HCT116 (cell line): ENCODE results near the gene PRSS56. TPM values are rescaled to one million over a fixed set of nuclear protein-coding genes. Genes with fewer than 3 reads are reported as not detected.

Source experiments
- ATAC-seq: fragments of 200-7000 bp; cut with Tn5 transposase; 2 replicates; pipeline ENCODE4 v1.9.1; 2020; ENCODE audit warnings: mild to moderate bottlenecking, moderate library complexity
- BruUV-seq: library from RNA; stranded (reverse); fragments of 400-500 nt; replicated peaks from 2 replicates; lab custom pipeline; 2021; lab: Mats Ljungman, UMichigan
- CTCF ChIA-PET: fragments of 300-600 bp; sonication (Branson Sonifier 250); formaldehyde crosslinking; loops from one replicate; lab custom pipeline; 2021; ENCODE audit warnings: antibody characterized with exemption; lab: Charles Lee
- POLR2A ChIA-PET: fragments of 300-600, 350-600 bp; sonication (Branson Sonifier 250); formaldehyde crosslinking; loops from one replicate; lab custom pipeline; 2021; ENCODE audit warnings: antibody characterized with exemption; lab: Charles Lee
- RAD21 ChIA-PET, 2 experiments: fragments of 300-600 bp; sonication (Branson Sonifier 250); formaldehyde crosslinking; loops; one replicate each; lab custom pipeline; 2023; ENCODE audit warnings: low total read pairs in 2 of 2; ENCODE audit not compliant: uncharacterized antibody in 2 of 2, unreplicated experiment in 2 of 2, low non-redundant PET in 1 of 2; lab: Charles Lee
- DNase-seq: peaks from one replicate; pipeline ENCODE4 v3.0.0-alpha.2; 2010; ENCODE audit warnings: low read depth, low spot score
- H2AFZ ChIP-seq: fragments of 200-600 bp; shearing (Covaris generic), sonication (generic); 2 replicates; pipeline ENCODE4 v1.6.1; 2017; ENCODE audit warnings: low read depth, mixed run types, mixed read lengths, antibody characterized with exemption, low read length; ENCODE audit not compliant: poor library complexity, severe bottlenecking
- H3K27ac ChIP-seq: 2 replicates; pipeline ENCODE4 v1.5.1; 2012; ENCODE audit warnings: low read depth, low read length
- H3K27me3 ChIP-seq: fragments of 200-600 bp; sonication (generic); 2 replicates; pipeline ENCODE4 v1.6.1; 2016; ENCODE audit warnings: mixed run types, low read length, mixed read lengths; ENCODE audit not compliant: insufficient read depth
- H3K36me3 ChIP-seq, 2 experiments: fragments of 200-500 bp in 1 of 2; fragments of 200-600 bp in 1 of 2; sonication (Bioruptor generic) in 1 of 2; sonication (generic) in 1 of 2; 2 replicates each; pipeline versions ENCODE4 v1.5.1 to v1.6.1; 2014 to 2016; ENCODE audit warnings: low read length in 2 of 2, inconsistent platforms in 1 of 2, mixed read lengths in 1 of 2, mixed run types in 1 of 2; ENCODE audit not compliant: insufficient read depth in 2 of 2, control insufficient read depth in 1 of 2
- H3K4me1 ChIP-seq, 2 experiments: fragments of 200-600 bp in 1 of 2; sonication (generic) in 1 of 2; 2 replicates each; pipeline versions ENCODE4 v1.5.1 to v1.6.1; 2012 to 2017; ENCODE audit warnings: low read length in 2 of 2, inconsistent platforms in 1 of 2, mild to moderate bottlenecking in 1 of 2, mixed read lengths in 1 of 2, mixed run types in 1 of 2, moderate library complexity in 1 of 2; ENCODE audit not compliant: insufficient read depth in 2 of 2, control insufficient read depth in 1 of 2
- H3K4me2 ChIP-seq: fragments of 200-600 bp; sonication (generic); 2 replicates; pipeline ENCODE4 v1.6.1; 2017; ENCODE audit warnings: mixed run types, low read length, mixed read lengths
- H3K4me3 ChIP-seq, 2 experiments: fragments of 200-600 bp in 1 of 2; sonication (generic) in 1 of 2; replicated peaks in 1 of 2; 2 replicates each; pipeline ENCODE4 v1.5.1; 2011 to 2016; ENCODE audit warnings: low read length in 2 of 2, control low read depth in 1 of 2, low read depth in 1 of 2, mild to moderate bottlenecking in 1 of 2, mixed read lengths in 1 of 2, mixed run types in 1 of 2
- H3K79me2 ChIP-seq: fragments of 200-600 bp; sonication (generic); 2 replicates; pipeline ENCODE4 v1.6.1; 2017; ENCODE audit warnings: mild to moderate bottlenecking, mixed run types, low read length, moderate library complexity, mixed read lengths; ENCODE audit not compliant: insufficient read depth
- H3K9ac ChIP-seq: fragments of 200-600 bp; sonication (generic); 2 replicates; pipeline ENCODE4 v1.6.1; 2016; ENCODE audit warnings: low read length, mixed read lengths
- H3K9me2 ChIP-seq: fragments of 200-600 bp; sonication (generic), shearing (Covaris generic); 2 replicates; pipeline ENCODE4 v1.6.1; 2017; ENCODE audit warnings: mixed run types, mild to moderate bottlenecking, moderate library complexity; ENCODE audit not compliant: insufficient read depth
- H3K9me3 ChIP-seq, 2 experiments: fragments of 200-500 bp in 1 of 2; fragments of 200-600 bp in 1 of 2; sonication (Bioruptor generic) in 1 of 2; sonication (generic) in 1 of 2; 2 replicates each; pipeline ENCODE4 v1.6.1; 2014 to 2017; ENCODE audit warnings: low read length in 2 of 2, mixed read lengths in 2 of 2, inconsistent platforms in 1 of 2, low read depth in 1 of 2, mild to moderate bottlenecking in 1 of 2, mixed run types in 1 of 2, moderate library complexity in 1 of 2; ENCODE audit not compliant: control insufficient read depth in 1 of 2, insufficient read depth in 1 of 2
- H4K20me1 ChIP-seq: fragments of 200-600 bp; sonication (generic), shearing (Covaris generic); 2 replicates; pipeline ENCODE4 v1.6.1; 2017; ENCODE audit warnings: mixed run types, mild to moderate bottlenecking, moderate library complexity; ENCODE audit not compliant: insufficient read depth
- CBX3 ChIP-seq: IDR thresholded peaks from 2 replicates; pipeline ENCODE4 v1.6.1; 2012; ENCODE audit warnings: low read depth
- EGR1 ChIP-seq: IDR thresholded peaks from 2 replicates; pipeline ENCODE4 v1.6.1; 2012; ENCODE audit warnings: low read depth
- ELF1 ChIP-seq: IDR thresholded peaks from 2 replicates; pipeline ENCODE4 v1.6.1; 2012; ENCODE audit warnings: low read depth, borderline replicate concordance
- EZH2phosphoT487 ChIP-seq: fragments of 200-600 bp; IDR thresholded peaks from 2 replicates; pipeline ENCODE4 v1.6.1; 2018; ENCODE audit warnings: antibody characterized with exemption, borderline replicate concordance
- FOSL1 ChIP-seq: IDR thresholded peaks from 2 replicates; pipeline ENCODE4 v1.6.1; 2012; ENCODE audit warnings: low read depth
- POLR2A ChIP-seq: IDR thresholded peaks from 2 replicates; pipeline ENCODE4 v1.7.0; 2011; ENCODE audit warnings: borderline replicate concordance; ENCODE audit not compliant: insufficient read depth, insufficient read length; ENCODE audit errors: extremely low read depth
- POLR2AphosphoS5 ChIP-seq: IDR thresholded peaks from 2 replicates; pipeline ENCODE4 v1.6.1; 2011; ENCODE audit warnings: mild to moderate bottlenecking, low read depth, low read length, moderate library complexity
- RAD21 ChIP-seq: IDR thresholded peaks from 2 replicates; pipeline ENCODE4 v1.6.1; 2012; ENCODE audit warnings: low read depth, mild to moderate bottlenecking
- SP1 ChIP-seq: IDR thresholded peaks from 2 replicates; pipeline ENCODE4 v1.6.1; 2012; ENCODE audit warnings: low read depth
- SRF ChIP-seq: IDR thresholded peaks from 2 replicates; pipeline ENCODE4 v1.6.1; 2012; ENCODE audit warnings: low read depth
- TCF7L2 ChIP-seq: IDR thresholded peaks from 2 replicates; pipeline ENCODE4 v1.7.0; 2011; ENCODE audit warnings: borderline replicate concordance, inconsistent platforms; ENCODE audit not compliant: insufficient read depth, insufficient read length; ENCODE audit errors: extremely low read depth
- YY1 ChIP-seq: IDR thresholded peaks from 2 replicates; pipeline ENCODE4 v1.6.1; 2011; ENCODE audit warnings: low read length, low read depth, moderate library complexity, mild to moderate bottlenecking; ENCODE audit not compliant: insufficient replicate concordance; ENCODE audit errors: extremely low read depth
- ZFX ChIP-seq: fragments of 450-650 bp; IDR thresholded peaks from 2 replicates; pipeline ENCODE4 v1.6.1; 2017
- ZNF274 ChIP-seq: fragments of 200-500 bp; sonication (Bioruptor generic); IDR thresholded peaks from 2 replicates; pipeline ENCODE4 v1.6.1; 2014; ENCODE audit warnings: mild to moderate bottlenecking, low read depth, low read length, inconsistent platforms
- intact Hi-C: fragments of 100-400 bp; cut with micrococcal nuclease; formaldehyde crosslinking; loops from 2 replicates; pipeline ENCODE4 v1.10.0; 2022
- total RNA-seq: library from RNA; stranded (reverse); gene quantifications from one replicate; pipeline ENCODE4 v1.2.1, GENCODE V29; 2021; ENCODE audit not compliant: unreplicated experiment
- TF ChIP-seq, protein P1 (sequence below): IDR thresholded peaks from 2 replicates; pipeline ENCODE4 v1.6.1; 2012; ENCODE audit warnings: low read depth
- TF ChIP-seq, protein P2 (sequence below): IDR thresholded peaks from 2 replicates; pipeline ENCODE4 v1.6.1; 2012
- TF ChIP-seq, protein P3 (sequence below), 3 experiments: fragments of 200-600 bp in 1 of 3; sonication (generic) in 1 of 3; IDR thresholded peaks in 2 of 3; conservative IDR thresholded peaks in 1 of 3; 2 replicates each; pipeline ENCODE4 v1.5.1; 2012 to 2017; ENCODE audit warnings: low read depth in 2 of 3, low read length in 2 of 3, antibody characterized with exemption in 1 of 3, borderline replicate concordance in 1 of 3, control low read depth in 1 of 3, mild to moderate bottlenecking in 1 of 3, mixed read lengths in 1 of 3, mixed run types in 1 of 3, moderate library complexity in 1 of 3; ENCODE audit not compliant: insufficient read depth in 1 of 3
- TF ChIP-seq, protein P4 (sequence below): IDR thresholded peaks from 2 replicates; pipeline ENCODE4 v1.6.1; 2011; ENCODE audit warnings: mild to moderate bottlenecking, low read length, moderate library complexity; ENCODE audit not compliant: insufficient replicate concordance; ENCODE audit errors: extremely low read depth

The PRSS56 gene
- total RNA-seq, 1 experiment from 2014 or later, result not detected

DNA sequence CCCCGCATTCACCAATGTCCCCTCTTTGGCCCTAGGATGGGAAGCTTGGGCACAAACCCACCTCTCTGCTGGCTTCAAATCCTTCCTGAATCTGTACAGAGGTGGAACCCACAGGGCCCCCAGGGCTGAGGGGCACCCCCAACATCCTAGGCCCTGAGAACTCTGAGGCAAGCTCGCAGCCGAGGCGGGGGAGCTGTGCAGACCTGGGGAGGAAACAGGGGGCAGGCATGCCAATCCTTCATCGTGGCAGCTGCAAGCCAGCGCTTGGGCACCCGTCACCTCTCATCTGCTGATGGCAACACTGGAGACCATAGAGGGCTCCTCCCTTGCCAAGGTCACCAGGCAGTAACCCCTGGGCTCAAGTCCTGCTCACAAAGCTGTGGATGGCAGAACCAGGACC lies 43.4 kb upstream of the PRSS56 start:
- H4K20me1 ChIP-seq, result no peaks in the 10 kb centered on the region
- TF ChIP-seq POLR2AphosphoS5 (no peak), RAD21 (no peak), YY1 (no peak), CBX3 (no peak), ZFX (no peak), SRF (no peak), FOSL1 (no peak), SP1 (no peak), EGR1 (no peak), EZH2phosphoT487 (no peak), TCF7L2 (no peak), POLR2A (no peak), ZNF274 (no peak), ELF1 (no peak)
- TF ChIP-seq, protein P1, sequence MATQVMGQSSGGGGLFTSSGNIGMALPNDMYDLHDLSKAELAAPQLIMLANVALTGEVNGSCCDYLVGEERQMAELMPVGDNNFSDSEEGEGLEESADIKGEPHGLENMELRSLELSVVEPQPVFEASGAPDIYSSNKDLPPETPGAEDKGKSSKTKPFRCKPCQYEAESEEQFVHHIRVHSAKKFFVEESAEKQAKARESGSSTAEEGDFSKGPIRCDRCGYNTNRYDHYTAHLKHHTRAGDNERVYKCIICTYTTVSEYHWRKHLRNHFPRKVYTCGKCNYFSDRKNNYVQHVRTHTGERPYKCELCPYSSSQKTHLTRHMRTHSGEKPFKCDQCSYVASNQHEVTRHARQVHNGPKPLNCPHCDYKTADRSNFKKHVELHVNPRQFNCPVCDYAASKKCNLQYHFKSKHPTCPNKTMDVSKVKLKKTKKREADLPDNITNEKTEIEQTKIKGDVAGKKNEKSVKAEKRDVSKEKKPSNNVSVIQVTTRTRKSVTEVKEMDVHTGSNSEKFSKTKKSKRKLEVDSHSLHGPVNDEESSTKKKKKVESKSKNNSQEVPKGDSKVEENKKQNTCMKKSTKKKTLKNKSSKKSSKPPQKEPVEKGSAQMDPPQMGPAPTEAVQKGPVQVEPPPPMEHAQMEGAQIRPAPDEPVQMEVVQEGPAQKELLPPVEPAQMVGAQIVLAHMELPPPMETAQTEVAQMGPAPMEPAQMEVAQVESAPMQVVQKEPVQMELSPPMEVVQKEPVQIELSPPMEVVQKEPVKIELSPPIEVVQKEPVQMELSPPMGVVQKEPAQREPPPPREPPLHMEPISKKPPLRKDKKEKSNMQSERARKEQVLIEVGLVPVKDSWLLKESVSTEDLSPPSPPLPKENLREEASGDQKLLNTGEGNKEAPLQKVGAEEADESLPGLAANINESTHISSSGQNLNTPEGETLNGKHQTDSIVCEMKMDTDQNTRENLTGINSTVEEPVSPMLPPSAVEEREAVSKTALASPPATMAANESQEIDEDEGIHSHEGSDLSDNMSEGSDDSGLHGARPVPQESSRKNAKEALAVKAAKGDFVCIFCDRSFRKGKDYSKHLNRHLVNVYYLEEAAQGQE, result no peak
- TF ChIP-seq, protein P2, sequence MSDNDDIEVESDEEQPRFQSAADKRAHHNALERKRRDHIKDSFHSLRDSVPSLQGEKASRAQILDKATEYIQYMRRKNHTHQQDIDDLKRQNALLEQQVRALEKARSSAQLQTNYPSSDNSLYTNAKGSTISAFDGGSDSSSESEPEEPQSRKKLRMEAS, result no peak
- TF ChIP-seq, protein P3, sequence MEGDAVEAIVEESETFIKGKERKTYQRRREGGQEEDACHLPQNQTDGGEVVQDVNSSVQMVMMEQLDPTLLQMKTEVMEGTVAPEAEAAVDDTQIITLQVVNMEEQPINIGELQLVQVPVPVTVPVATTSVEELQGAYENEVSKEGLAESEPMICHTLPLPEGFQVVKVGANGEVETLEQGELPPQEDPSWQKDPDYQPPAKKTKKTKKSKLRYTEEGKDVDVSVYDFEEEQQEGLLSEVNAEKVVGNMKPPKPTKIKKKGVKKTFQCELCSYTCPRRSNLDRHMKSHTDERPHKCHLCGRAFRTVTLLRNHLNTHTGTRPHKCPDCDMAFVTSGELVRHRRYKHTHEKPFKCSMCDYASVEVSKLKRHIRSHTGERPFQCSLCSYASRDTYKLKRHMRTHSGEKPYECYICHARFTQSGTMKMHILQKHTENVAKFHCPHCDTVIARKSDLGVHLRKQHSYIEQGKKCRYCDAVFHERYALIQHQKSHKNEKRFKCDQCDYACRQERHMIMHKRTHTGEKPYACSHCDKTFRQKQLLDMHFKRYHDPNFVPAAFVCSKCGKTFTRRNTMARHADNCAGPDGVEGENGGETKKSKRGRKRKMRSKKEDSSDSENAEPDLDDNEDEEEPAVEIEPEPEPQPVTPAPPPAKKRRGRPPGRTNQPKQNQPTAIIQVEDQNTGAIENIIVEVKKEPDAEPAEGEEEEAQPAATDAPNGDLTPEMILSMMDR (IDR thresholded peaks at IDR 0.05 in 2 of 3, conservative IDR thresholded peaks at IDR 0.05 in 1 of 3; ENCODE audit: borderline replicate concordance in 1 of 3, insufficient read depth in 1 of 3, low read depth in 2 of 3, low read length in 2 of 3), result no peak
- TF ChIP-seq, protein P4, sequence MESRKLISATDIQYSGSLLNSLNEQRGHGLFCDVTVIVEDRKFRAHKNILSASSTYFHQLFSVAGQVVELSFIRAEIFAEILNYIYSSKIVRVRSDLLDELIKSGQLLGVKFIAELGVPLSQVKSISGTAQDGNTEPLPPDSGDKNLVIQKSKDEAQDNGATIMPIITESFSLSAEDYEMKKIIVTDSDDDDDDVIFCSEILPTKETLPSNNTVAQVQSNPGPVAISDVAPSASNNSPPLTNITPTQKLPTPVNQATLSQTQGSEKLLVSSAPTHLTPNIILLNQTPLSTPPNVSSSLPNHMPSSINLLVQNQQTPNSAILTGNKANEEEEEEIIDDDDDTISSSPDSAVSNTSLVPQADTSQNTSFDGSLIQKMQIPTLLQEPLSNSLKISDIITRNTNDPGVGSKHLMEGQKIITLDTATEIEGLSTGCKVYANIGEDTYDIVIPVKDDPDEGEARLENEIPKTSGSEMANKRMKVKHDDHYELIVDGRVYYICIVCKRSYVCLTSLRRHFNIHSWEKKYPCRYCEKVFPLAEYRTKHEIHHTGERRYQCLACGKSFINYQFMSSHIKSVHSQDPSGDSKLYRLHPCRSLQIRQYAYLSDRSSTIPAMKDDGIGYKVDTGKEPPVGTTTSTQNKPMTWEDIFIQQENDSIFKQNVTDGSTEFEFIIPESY, result no peak
- H3K36me3 ChIP-seq, result no peaks in the 10 kb centered on the region
- peaks cover 18% of the 10 kb centered on the region; the same call in 1 of the 2 replicates for H3K27me3 ChIP-seq
- RAD21 ChIA-PET, result no interaction called here
- intact Hi-C loops, result no loop called here
- no peak overlapping the region for H2AFZ ChIP-seq
- no peak overlapping the region for H3K4me3 ChIP-seq
- no peak overlapping the region for H3K4me2 ChIP-seq
- no peaks in the 10 kb centered on the region for H3K4me1 ChIP-seq
- H3K9me3 ChIP-seq, result no peaks in the 10 kb centered on the region
- DNase-seq, result no peak
- POLR2A ChIA-PET, result no interaction called here
- H3K9ac ChIP-seq, result no peak overlapping the region
- ATAC-seq, result no peak
- CTCF ChIA-PET, result no interaction called here
- H3K27ac ChIP-seq, result no peak overlapping the region
- H3K9me2 ChIP-seq, result no peaks in the 10 kb centered on the region
- H3K79me2 ChIP-seq, result no peaks in the 10 kb centered on the region
- BruUV-seq, result no TSS peak
